Right ventricle myocardium inferior (tissue), 1 donor: ENCODE data around the gene VASP. TPM values are rescaled to one million over a fixed set of nuclear protein-coding genes. Genes with fewer than 3 reads are reported as not detected.

ENCODE experiments used
- ATAC-seq: fragments of 200-7000 bp; cut with Tn5 transposase; one replicate; pipeline ENCODE4 v1.9.1; 2020; ENCODE audit warnings: mild to moderate bottlenecking, moderate library complexity
- DNase-seq: peaks from one replicate; pipeline ENCODE4 v3.0.0; 2021; ENCODE audit errors: missing footprints
- intact Hi-C: fragments of 100-400 bp; cut with DNase I; formaldehyde crosslinking; loops from one replicate; pipeline ENCODE4 v1.11.0; 2022
- total RNA-seq: library from RNA; stranded (reverse); fragmentation: NEBNext Ultra II Directional; extraction: Animal tissue kit (Norgen Biotek cat#: 25700); gene quantifications from one replicate; pipeline ENCODE4 v1.2.1, GENCODE V29; 2021
- donor health status: DM: no; HTN: yes; CAD: no; lungs with severe emphysema.

VASP gene
- total RNA-seq, 1 donor from 2014 or later = 49.0 TPM

DNA sequence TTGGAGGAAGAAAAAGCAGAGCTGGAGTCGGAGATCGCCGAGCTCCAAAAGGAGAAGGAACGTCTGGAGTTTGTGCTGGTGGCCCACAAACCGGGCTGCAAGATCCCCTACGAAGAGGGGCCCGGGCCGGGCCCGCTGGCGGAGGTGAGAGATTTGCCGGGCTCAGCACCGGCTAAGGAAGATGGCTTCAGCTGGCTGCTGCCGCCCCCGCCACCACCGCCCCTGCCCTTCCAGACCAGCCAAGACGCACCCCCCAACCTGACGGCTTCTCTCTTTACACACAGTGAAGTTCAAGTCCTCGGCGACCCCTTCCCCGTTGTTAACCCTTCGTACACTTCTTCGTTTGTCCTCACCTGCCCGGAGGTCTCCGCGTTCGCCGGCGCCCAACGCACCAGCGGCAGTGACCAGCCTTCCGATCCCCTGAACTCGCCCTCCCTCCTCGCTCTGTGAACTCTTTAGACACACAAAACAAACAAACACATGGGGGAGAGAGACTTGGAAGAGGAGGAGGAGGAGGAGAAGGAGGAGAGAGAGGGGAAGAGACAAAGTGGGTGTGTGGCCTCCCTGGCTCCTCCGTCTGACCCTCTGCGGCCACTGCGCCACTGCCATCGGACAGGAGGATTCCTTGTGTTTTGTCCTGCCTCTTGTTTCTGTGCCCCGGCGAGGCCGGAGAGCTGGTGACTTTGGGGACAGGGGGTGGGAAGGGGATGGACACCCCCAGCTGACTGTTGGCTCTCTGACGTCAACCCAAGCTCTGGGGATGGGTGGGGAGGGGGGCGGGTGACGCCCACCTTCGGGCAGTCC, 34.5 kb upstream of the VASP start:
- intact Hi-C loops = no loop called here
- DNase-seq (no peak), ATAC-seq (no peak)

DNA sequence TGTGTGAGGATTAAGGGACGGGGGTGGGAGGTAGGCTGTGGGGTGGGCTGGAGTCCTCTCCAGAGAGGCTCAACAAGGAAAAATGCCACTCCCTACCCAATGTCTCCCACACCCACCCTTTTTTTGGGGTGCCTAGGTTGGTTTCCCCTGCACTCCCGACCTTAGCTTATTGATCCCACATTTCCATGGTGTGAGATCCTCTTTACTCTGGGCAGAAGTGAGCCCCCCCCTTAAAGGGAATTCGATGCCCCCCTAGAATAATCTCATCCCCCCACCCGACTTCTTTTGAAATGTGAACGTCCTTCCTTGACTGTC, 34.0 kb upstream of the VASP start:
- no peak for ATAC-seq
- intact Hi-C loops = no loop called here
- no peak for DNase-seq

DNA sequence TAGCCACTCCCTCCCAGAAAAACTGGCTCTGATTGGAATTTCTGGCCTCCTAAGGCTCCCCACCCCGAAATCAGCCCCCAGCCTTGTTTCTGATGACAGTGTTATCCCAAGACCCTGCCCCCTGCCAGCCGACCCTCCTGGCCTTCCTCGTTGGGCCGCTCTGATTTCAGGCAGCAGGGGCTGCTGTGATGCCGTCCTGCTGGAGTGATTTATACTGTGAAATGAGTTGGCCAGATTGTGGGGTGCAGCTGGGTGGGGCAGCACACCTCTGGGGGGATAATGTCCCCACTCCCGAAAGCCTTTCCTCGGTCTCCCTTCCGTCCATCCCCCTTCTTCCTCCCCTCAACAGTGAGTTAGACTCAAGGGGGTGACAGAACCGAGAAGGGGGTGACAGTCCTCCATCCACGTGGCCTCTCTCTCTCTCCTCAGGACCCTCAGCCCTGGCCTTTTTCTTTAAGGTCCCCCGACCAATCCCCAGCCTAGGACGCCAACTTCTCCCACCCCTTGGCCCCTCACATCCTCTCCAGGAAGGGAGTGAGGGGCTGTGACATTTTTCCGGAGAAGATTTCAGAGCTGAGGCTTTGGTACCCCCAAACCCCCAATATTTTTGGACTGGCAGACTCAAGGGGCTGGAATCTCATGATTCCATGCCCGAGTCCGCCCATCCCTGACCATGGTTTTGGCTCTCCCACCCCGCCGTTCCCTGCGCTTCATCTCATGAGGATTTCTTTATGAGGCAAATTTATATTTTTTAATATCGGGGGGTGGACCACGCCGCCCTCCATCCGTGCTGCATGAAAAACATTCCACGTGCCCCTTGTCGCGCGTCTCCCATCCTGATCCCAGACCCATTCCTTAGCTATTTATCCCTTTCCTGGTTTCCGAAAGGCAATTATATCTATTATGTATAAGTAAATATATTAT, 33.3 kb upstream of the VASP start:
- intact Hi-C loops = no loop called here
- no peak for ATAC-seq
- DNase-seq = no peak

DNA sequence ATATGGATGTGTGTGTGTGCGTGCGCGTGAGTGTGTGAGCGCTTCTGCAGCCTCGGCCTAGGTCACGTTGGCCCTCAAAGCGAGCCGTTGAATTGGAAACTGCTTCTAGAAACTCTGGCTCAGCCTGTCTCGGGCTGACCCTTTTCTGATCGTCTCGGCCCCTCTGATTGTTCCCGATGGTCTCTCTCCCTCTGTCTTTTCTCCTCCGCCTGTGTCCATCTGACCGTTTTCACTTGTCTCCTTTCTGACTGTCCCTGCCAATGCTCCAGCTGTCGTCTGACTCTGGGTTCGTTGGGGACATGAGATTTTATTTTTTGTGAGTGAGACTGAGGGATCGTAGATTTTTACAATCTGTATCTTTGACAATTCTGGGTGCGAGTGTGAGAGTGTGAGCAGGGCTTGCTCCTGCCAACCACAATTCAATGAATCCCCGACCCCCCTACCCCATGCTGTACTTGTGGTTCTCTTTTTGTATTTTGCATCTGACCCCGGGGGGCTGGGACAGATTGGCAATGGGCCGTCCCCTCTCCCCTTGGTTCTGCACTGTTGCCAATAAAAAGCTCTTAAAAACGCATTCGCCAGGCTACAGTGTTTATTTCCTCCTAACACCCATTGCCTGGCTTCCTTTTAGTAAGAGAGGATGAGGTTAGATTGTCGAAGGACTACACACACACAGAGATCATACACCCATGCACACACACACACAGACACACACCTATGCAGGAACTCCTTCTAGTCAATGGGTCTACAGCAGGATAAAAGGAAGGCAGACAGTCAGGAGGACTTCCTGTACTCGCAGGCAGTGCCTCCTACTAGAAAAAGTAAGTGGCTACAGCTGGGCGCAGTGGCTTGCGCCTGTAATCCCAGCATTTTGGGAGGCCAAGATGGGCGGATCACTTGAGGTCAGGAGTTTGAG, 32.4 kb upstream of the VASP start:
- DNase-seq (no peak), ATAC-seq (no peak)
- intact Hi-C loops = no loop called here

DNA sequence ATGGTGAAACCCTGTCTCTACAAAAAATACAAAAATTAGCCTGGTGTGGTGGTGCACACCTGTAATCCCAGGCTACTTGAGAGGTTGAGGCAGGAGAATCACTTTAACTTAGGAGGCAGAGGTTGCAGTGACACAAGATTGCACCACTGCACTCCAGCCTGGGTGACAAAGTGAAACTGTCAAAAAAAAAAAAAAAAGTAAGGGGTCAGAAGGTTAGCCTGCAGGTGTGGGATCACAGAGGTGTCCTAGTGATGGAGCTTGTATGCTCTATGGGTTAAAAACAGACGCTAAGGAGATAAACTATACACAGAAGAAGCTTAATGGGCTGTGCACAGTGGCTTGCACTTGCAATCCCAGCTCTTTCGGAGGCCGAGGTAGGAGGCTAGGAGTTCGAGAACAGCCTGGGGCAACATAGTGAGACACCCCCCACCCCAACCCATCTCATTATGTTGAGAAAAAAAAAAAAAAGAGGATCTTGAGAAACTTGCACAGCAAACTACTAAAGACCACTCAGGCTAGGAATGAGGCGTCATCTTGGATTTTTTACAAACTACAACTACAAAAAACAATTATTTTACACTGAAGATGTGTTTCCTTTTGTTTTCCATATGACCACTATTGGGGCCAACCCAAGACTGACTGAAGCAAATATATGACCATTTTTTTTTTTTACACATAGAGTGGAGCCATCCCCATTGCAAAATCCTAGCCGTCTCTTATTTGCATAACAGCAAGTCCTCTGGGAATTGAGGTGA, 31.6 kb upstream of the VASP start:
- ATAC-seq (no peak), DNase-seq (no peak)
- intact Hi-C loops = no loop called here

DNA sequence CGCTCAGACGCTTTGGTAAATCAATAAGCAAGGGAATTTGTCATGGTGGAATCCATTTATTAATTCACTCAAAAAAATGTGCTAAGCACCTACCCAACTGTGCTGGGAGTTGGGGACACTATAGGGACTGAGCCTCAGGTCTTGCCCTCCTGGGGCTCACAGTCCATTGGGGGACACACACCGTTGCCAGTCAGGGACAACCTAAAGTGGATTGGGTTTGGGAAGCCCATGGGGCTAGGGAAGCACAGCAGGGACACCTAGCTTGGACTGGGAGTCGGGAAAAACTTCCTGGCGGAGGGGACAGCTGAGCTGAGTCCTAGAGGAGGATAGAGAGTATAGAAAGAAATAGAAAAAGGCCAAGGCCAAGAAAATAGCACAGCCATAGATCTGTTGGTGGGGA, 31.0 kb upstream of the VASP start:
- intact Hi-C loops = no loop called here
- DNase-seq (no peak), ATAC-seq (no peak)

DNA sequence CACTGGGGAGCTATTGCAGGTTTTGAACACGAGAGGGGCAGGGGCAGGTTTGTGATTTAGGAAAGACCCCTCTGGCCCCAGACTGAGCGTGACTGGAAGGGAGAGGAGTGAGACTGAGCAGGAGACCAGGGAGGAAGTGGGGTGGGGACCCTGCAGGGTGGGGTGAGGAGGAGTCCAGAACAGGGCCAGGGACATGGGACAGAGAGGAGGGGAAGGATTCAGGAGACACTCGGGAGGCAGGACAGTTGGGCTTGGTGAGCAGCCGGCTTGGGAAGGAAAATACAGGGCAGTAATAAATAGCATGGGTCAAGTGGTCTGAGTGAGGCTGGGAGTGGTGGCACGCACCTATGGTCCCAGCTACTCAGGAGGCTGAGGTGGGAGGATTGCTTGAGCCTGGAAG, 30.1 kb upstream of the VASP start:
- no peak for DNase-seq
- intact Hi-C loops = no loop called here
- ATAC-seq = no peak

DNA sequence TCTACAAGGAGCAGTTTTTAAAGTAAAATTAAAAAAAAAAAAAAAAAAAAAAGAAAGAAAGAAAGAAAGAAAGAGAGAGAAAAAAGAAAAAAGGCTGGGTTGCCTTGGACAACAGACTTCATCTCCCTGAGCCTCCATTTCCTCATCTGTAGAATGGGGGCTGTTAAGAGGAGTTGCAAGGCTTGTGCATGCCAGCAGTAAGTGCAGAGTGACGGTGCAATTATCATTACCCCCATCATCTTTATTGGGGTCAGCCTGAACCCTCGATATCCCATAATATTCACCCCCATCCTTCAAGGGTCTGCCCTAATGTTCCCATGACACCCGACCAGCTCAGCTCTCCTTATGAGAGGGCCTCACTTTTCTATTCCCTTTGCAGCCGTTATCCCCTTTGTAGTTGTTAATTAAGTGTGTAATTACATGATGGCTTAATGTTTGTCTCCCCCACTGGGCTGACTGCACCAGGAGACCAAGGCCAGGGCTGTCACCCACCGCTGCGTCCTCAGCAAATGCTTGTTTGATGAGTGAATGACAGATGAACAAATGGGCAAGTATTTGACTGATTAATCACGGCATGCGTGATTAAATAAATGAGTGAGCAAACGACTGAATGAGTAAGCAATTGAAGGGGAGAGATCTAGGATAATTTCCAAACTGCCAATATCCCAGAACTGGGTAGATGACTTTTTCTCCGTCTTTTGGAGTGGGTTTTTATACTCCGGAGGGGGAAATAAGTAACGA, 29.4 kb upstream of the VASP start:
- ATAC-seq (no peak), DNase-seq (no peak)
- intact Hi-C loops = loop anchor here (1.0 kb wide), 3 partner anchors 35 to 50 kb away; no protein-coding TSS in a partner anchor

DNA sequence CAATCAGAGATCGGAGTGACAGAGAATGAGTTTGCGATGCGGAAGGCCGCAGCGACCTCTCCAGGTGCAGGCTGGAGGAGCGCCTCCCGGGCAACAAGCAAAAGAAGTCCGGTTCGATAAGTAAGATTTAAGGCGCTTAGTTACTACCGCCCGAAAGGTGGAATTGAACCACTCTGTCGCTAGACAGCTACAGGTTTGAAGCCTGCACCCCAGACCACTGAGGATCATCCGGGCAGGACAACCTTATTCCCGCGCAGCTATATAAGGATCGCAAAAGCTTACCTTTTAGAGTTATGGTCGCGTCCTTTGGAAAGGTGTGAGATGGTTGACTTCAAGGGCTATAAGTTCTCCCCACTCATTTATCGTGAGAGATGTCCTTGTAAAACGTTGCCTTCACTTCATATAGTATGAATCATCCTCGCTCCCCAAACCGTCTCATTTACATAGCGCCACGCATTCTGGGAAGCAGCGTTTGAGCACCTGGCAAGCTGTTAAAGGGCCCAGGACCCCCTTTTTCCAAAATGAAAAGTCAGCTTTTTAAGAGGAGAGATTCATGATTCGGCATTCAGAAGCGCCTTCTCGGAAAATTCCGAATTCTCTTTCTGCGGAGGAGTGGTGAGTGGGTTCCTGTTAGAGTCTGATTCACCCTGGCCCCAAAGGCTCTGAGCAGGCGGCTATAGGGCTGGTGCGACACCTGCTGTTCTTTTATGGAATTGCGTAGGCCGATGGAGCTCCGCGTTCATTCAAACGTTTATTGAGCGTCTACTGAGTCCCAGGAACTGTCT, 28.6 kb upstream of the VASP start:
- intact Hi-C loops = loop anchor here (1.0 kb wide), 3 partner anchors 35 to 50 kb away; no protein-coding TSS in a partner anchor
- DNase-seq (peak; percentile 92), ATAC-seq (peak; percentile 95)

DNA sequence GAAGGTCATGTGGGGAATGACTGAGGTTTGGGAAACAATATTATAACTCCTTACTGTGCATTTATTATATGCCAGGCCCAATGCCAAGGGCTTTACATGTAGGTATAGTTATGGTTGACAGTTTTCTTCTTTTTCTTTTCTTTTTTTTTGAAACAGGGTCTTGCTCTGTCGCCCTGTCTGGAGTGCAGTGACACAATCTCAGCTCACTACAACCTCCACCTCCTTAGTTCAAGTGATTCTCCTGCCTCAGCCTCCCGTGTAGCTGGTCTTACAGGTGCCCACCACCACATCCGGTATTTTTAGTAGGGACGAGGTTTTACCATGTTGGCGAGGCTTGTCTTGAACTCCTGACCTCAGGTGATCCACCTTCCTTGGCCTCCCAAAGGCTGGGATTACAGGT, 24.2 kb upstream of the VASP start:
- ATAC-seq (no peak), DNase-seq (no peak)
- intact Hi-C loops = no loop called here

DNA sequence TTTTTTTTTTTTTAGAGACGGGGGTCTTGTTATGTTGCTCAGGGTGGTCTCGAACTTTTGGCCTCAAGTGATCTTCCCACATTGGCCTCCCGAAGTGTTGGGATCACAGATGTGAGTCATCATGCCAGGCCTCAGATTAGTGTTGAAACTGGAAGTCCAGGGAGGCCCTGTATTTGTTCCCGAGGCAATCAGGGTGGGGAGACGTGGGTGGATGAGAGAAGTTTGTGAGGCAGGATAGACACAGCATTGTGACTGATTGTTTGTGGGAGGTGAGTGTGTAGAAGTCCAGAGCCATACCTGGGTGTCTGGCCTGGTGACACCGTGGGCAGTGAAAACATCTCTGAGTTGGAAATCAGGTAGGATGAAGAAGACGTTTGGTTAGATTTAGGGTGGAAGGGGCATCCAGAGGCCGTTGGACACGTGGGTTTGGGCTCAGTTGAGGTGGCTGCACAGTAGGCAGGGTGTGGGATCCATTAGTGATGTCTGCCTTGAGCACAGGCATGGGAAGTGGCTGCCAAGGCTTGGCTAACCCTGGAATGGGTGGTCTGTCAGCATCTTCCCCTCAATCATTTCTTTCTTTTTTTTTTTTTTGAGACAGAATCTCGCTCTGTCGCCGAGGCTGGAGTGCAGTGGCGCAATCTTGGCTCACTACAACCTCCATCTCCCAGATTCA, 22.9 kb upstream of the VASP start:
- intact Hi-C loops = no loop called here
- DNase-seq (no peak), ATAC-seq (no peak)

DNA sequence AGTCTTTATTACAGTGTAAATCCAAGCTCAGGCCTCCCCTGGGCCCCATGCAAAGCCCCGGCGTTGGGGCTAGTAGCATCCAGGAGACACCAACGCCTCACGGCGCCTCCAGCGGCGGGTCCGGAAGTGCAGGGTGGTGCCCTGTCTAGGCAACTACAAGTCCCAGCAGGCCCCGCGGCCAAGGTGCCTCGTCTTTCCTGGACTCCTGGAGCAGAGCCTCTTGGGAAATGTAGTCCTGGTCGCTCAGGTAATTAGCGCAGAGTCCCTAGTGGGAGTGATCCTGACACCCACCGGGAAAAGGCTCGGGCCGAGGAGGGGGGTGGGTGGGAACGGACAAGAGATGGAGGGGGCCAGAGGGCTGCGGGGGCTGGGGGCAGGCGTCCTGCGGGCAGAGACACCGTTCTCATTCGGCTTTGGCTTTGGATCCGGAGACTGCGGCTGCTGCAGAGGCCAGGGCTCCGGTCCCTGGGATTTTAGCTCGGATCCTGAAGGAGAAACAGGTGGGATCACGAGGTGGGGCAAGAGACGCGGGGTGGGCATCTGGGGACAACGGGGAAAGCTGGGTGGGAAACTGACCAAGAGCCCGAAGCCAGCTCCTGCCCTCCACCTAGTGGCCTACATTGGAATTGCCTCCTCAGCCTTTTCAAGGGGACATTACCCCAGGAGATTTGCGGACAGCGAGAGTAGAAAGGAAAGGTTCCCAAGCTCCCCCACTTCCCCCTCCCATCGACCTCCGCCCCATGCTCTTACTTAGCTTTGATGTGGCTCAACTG, 21.8 kb upstream of the VASP start:
- DNase-seq (peak; percentile 100), ATAC-seq (peak; percentile 99)
- intact Hi-C loops = no loop called here

DNA sequence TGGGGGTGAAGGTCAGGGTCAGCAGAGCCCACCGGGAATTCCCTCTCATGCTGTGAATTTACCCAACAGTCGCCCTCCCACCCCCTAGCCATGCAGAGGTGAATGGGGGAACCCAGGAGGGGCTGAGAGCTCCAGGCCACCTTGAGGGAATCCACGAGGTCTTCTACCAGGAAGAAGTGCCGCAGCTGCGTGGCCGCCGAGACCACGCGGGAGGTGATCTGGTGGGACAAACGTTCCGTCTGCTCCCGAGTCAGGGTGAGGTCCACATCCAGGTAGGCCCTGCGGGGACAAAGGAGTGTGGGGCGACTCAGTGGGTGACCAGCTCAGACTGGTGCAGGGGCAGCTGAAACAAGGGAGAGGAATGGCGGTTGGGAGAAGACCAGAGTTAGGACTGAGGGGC, 18.6 kb upstream of the VASP start:
- no peak for DNase-seq

DNA sequence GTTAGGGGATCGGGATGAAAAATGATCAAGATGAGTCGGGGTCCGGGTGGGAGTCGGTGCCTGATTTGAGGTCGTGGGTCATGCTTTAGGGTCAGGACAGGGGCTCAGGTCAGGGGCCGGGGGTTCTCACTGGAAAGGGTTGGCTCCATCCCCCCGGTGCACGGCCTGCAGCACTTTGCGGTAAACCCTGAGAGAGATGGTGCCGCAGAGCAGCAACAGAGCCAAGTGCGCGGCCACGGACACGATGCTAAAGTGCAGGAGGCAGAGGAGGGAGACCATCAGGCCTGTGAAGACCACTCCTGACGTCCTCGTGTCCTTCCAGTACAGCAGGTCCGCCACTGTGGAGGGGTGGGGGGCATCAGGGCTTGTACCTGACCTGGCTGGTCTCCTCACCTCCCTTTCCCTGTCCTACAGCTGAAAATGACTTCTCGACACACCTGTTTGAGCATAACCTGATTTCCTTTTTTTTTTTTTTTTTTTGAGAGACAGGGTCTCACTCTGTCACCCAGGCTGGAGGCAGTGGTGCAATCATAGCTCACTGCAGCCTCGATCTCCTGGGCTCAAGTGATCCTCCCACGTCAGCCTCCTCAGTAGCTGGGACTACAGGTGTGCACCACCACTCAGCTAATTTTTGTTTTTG, 17.9 kb upstream of the VASP start:
- no peak for DNase-seq
- ATAC-seq = no peak
- intact Hi-C loops = no loop called here

More for the DNA sequence above, 18.6 kb upstream of the VASP start:
- intact Hi-C loops = no loop called here
- no peak for ATAC-seq

DNA sequence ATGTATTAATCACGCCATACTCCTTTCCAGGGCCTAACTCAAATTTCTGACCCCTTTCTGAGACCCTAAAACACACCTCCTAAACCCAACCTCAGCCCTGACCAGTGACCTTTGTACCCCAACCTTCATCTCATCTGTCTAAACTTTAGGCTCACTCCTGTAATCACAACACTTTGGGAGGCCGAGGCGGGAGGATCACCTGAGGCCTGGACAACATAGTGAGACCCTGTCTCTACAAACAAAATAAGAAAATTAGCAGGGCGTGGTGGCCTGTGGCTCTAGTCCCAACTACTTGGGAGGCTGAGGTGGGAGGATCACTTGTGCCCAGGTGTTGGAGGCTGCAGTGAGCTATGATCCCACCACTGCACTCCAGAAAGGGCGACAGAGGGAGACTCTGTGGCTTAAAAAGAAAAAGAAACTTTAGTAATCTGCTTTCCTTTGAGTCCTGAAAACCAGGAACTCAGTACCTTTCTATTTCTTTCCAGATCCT, 15.1 kb upstream of the VASP start:
- intact Hi-C loops = loop anchor here (10.0 kb wide), 1 partner anchor 153 kb away; no protein-coding TSS in a partner anchor
- ATAC-seq (no peak), DNase-seq (no peak)
